Fibroblast of lung (primary cell): ENCODE results near the gene IGFALS. TPM values are rescaled to one million over a fixed set of nuclear protein-coding genes. Genes with fewer than 3 reads are reported as not detected.

ENCODE experiments used
- DNase-seq, 2 donors: peaks; one replicate each; pipeline versions ENCODE4 v3.0.0 to v3.0.0-alpha.2; 2010; ENCODE audit warnings: low read depth in 2 of 2
- H2AFZ ChIP-seq: 2 replicates; pipeline ENCODE4 v1.5.1; 2012; ENCODE audit warnings: low read length, control low read depth, inconsistent platforms
- H3K27ac ChIP-seq: 2 replicates; pipeline ENCODE4 v1.5.1; 2011; ENCODE audit warnings: low read length, control low read depth; ENCODE audit not compliant: insufficient read depth
- H3K27me3 ChIP-seq: 2 replicates; pipeline ENCODE4 v1.5.1; 2011; ENCODE audit warnings: mild to moderate bottlenecking, low read length; ENCODE audit not compliant: control insufficient read depth, insufficient read depth
- H3K36me3 ChIP-seq: 2 replicates; pipeline ENCODE4 v1.5.1; 2011; ENCODE audit warnings: low read length; ENCODE audit not compliant: control insufficient read depth, insufficient read depth
- H3K4me1 ChIP-seq: 2 replicates; pipeline ENCODE4 v1.5.1; 2011; ENCODE audit warnings: low read length; ENCODE audit not compliant: control insufficient read depth, insufficient read depth; ENCODE audit errors: extremely low read depth
- H3K4me2 ChIP-seq: 2 replicates; pipeline ENCODE4 v1.5.1; 2011; ENCODE audit warnings: low read length, control low read depth; ENCODE audit not compliant: insufficient read depth; ENCODE audit errors: extremely low read depth
- H3K4me3 ChIP-seq, 4 experiments: fragments of 200-600 bp in 1 of 4; sonication (generic) in 1 of 4; replicated peaks in 1 of 4; 2 replicates each; pipeline ENCODE4 v1.5.1; 2011 to 2016; ENCODE audit warnings: low read length in 4 of 4, low read depth in 3 of 4, mild to moderate bottlenecking in 3 of 4, control low read depth in 2 of 4, inconsistent platforms in 1 of 4, mixed read lengths in 1 of 4; ENCODE audit not compliant: insufficient read depth in 1 of 4; ENCODE audit errors: control extremely low read depth in 1 of 4
- H3K79me2 ChIP-seq: 2 replicates; pipeline ENCODE4 v1.5.1; 2012; ENCODE audit warnings: mild to moderate bottlenecking, low read length, inconsistent platforms; ENCODE audit not compliant: control insufficient read depth, insufficient read depth
- H3K9ac ChIP-seq: 2 replicates; pipeline ENCODE4 v1.5.1; 2011; ENCODE audit warnings: mild to moderate bottlenecking, low read length, control low read depth; ENCODE audit not compliant: insufficient read depth
- H3K9me3 ChIP-seq: 2 replicates; pipeline ENCODE4 v1.5.1; 2012; ENCODE audit warnings: low read depth, low read length; ENCODE audit not compliant: control insufficient read depth, insufficient read depth
- H4K20me1 ChIP-seq: 2 replicates; pipeline ENCODE4 v1.5.1; 2011; ENCODE audit warnings: low read length; ENCODE audit not compliant: control insufficient read depth, insufficient read depth; ENCODE audit errors: extremely low read depth
- CTCF ChIP-seq, 2 donors: IDR thresholded peaks in 1 of 2; conservative IDR thresholded peaks in 1 of 2; 1 replicate in 1 of 2; 2 replicates in 1 of 2; pipeline ENCODE4 v1.5.1; 2011 to 2012; ENCODE audit warnings: low read length in 2 of 2, control low read depth in 1 of 2, inconsistent platforms in 1 of 2, low read depth in 1 of 2, mild to moderate bottlenecking in 1 of 2
- EZH2 ChIP-seq: IDR thresholded peaks from 2 replicates; pipeline ENCODE4 v1.5.1; 2012; ENCODE audit warnings: low read length, control low read depth, mild to moderate bottlenecking; ENCODE audit errors: missing control alignments
- polyA plus RNA-seq, 2 donors: library from polyadenylated mRNA; depleted of rRNA in 1 of 2; stranded (reverse) in 1 of 2; unstranded in 1 of 2; fragments of >200 nt; gene quantifications; 2 replicates each; pipeline ENCODE4 v1.2.1, GENCODE V29; 2011 to 2012; ENCODE audit warnings: missing spikeins in 1 of 2
- total RNA-seq: library from RNA; depleted of rRNA; stranded (reverse); fragments of >200 nt; gene quantifications from 2 replicates; pipeline ENCODE4 v1.2.1, GENCODE V29; 2014

The IGFALS gene
- total and polyA plus RNA-seq, 2 donors (not counting 1 experiment from before 2014, with no cell fraction given), result not detected

GRCh38 chr16:1764971-1765370, 28.5 kb downstream of the IGFALS start:
- DNase-seq, result no peak
- Histone ChIP-seq H3K27ac (no peak overlapping the region), H3K36me3 (peaks cover 57% of the 10 kb centered on the region), H3K4me2 (no peak overlapping the region), H3K27me3 (no peaks in the 10 kb centered on the region), H3K79me2 (no peaks in the 10 kb centered on the region), H3K4me3 (no peak overlapping the region), H3K4me1 (no peaks in the 10 kb centered on the region), H4K20me1 (no peaks in the 10 kb centered on the region), H3K9ac (no peak overlapping the region), H2AFZ (no peak overlapping the region), H3K9me3 (no peaks in the 10 kb centered on the region)
- TF ChIP-seq EZH2 (no peak), CTCF (conservative IDR thresholded peaks at IDR 0.05 in 1 of 2, IDR thresholded peaks at IDR 0.05 in 1 of 2; ENCODE audit: low read depth in 1 of 2, low read length in 2 of 2) (no peak)

GRCh38 chr16:1763521-1764511, 29.7 kb downstream of the IGFALS start:
- no peaks in the 10 kb centered on the region for H3K4me1 ChIP-seq
- no peaks in the 10 kb centered on the region for H3K9me3 ChIP-seq
- no peaks in the 10 kb centered on the region for H3K79me2 ChIP-seq
- no peak overlapping the region for H3K9ac ChIP-seq
- H3K4me2 ChIP-seq, result no peak overlapping the region
- H3K27me3 ChIP-seq, result no peaks in the 10 kb centered on the region
- peak; percentile 25 to 35 for DNase-seq
- H3K36me3 ChIP-seq, result peaks cover 51% of the 10 kb centered on the region
- H4K20me1 ChIP-seq, result no peaks in the 10 kb centered on the region
- H2AFZ ChIP-seq, result no peak overlapping the region
- no peak overlapping the region for H3K27ac ChIP-seq
- TF ChIP-seq CTCF (conservative IDR thresholded peaks at IDR 0.05 in 1 of 2, IDR thresholded peaks at IDR 0.05 in 1 of 2; ENCODE audit: low read depth in 1 of 2, low read length in 2 of 2) (peak in 1 of 2 donors; percentile 34), EZH2 (no peak)
- no peak overlapping the region for H3K4me3 ChIP-seq

- DNase-seq, result no peak
- H3K9me3 ChIP-seq, result no peaks in the 10 kb centered on the region
Observed at GRCh38 chr16:1762879-1763520, 30.5 kb downstream of the IGFALS start.

More at GRCh38 chr16:1762879-1763520, 30.5 kb downstream of the IGFALS start:
- H3K9ac ChIP-seq, result no peak overlapping the region
- no peak overlapping the region for H2AFZ ChIP-seq
- no peaks in the 10 kb centered on the region for H3K27me3 ChIP-seq
- no peaks in the 10 kb centered on the region for H4K20me1 ChIP-seq
- no peak overlapping the region for H3K4me2 ChIP-seq
- no peaks in the 10 kb centered on the region for H3K4me1 ChIP-seq
- peaks cover 44% of the 10 kb centered on the region for H3K36me3 ChIP-seq
- H3K79me2 ChIP-seq, result no peaks in the 10 kb centered on the region
- H3K27ac ChIP-seq, result no peak overlapping the region
- H3K4me3 ChIP-seq, result no peak overlapping the region
- TF ChIP-seq CTCF (conservative IDR thresholded peaks at IDR 0.05 in 1 of 2, IDR thresholded peaks at IDR 0.05 in 1 of 2; ENCODE audit: low read depth in 1 of 2, low read length in 2 of 2) (no peak), EZH2 (no peak)
